ENCODE measurements around the gene NUB1.

- no peak for TF ChIP-seq CTCF (IDR thresholded peaks at IDR 0.05)
- TF ChIP-seq EZH2phosphoT487 (IDR thresholded peaks at IDR 0.05), result no peak
These were observed 74.7 kb downstream of the NUB1 start for GRCh38 chr7:151416112-151416940.
